Osteoblast (primary cell): ENCODE data around the gene KCNQ5. TPM values are rescaled to one million over a fixed set of nuclear protein-coding genes. Genes with fewer than 3 reads are reported as not detected.

ENCODE experiments used
- DNase-seq: peaks from one replicate; pipeline ENCODE4 v3.0.0; 2011; ENCODE audit warnings: low spot score, mixed read lengths; ENCODE audit not compliant: insufficient read length; ENCODE audit errors: missing footprints
- H2AFZ ChIP-seq: 2 replicates; pipeline ENCODE4 v1.6.0; 2011; ENCODE audit warnings: mild to moderate bottlenecking, low read length
- H3K27ac ChIP-seq: 2 replicates; pipeline ENCODE4 v1.5.1; 2011; ENCODE audit warnings: mild to moderate bottlenecking, low read depth, low read length, moderate library complexity
- H3K27me3 ChIP-seq: 2 replicates; pipeline ENCODE4 v1.6.0; 2012; ENCODE audit warnings: mild to moderate bottlenecking, control low read depth, inconsistent platforms, low read length, moderate library complexity; ENCODE audit not compliant: insufficient read depth
- H3K36me3 ChIP-seq: 2 replicates; pipeline ENCODE4 v1.5.1; 2011; ENCODE audit warnings: mild to moderate bottlenecking, low read length, control low read depth, moderate library complexity; ENCODE audit not compliant: insufficient read depth
- H3K4me1 ChIP-seq: 2 replicates; pipeline ENCODE4 v1.5.1; 2011; ENCODE audit warnings: mild to moderate bottlenecking, low read length, control low read depth, moderate library complexity; ENCODE audit not compliant: insufficient read depth
- H3K4me2 ChIP-seq: 2 replicates; pipeline ENCODE4 v1.6.0; 2011; ENCODE audit warnings: mild to moderate bottlenecking, low read length; ENCODE audit not compliant: insufficient read depth
- H3K4me3 ChIP-seq: fragments of 200-600 bp; sonication (generic); 3 replicates; pipeline ENCODE4 v1.5.1; 2012; ENCODE audit warnings: mild to moderate bottlenecking, low read length, inconsistent platforms; ENCODE audit not compliant: insufficient read depth
- H3K79me2 ChIP-seq: 2 replicates; pipeline ENCODE4 v1.6.0; 2012; ENCODE audit warnings: mild to moderate bottlenecking, low read length, control low read depth, inconsistent platforms; ENCODE audit not compliant: insufficient read depth
- H3K9me3 ChIP-seq: 2 replicates; pipeline ENCODE4 v1.5.1; 2011; ENCODE audit warnings: low read depth, low read length, control low read depth
- H4K20me1 ChIP-seq: 2 replicates; pipeline ENCODE4 v1.6.0; 2012; ENCODE audit warnings: mild to moderate bottlenecking, low read length, control low read depth; ENCODE audit not compliant: insufficient read depth
- CTCF ChIP-seq: IDR thresholded peaks from 2 replicates; pipeline ENCODE4 v1.5.1; 2011; ENCODE audit warnings: mild to moderate bottlenecking, low read depth, low read length, moderate library complexity; ENCODE audit errors: extremely low read depth
- total RNA-seq: library from RNA; depleted of rRNA; stranded (reverse); fragments of >200 nt; gene quantifications from 2 replicates; pipeline ENCODE4 v1.2.3, GENCODE V29; 2012

The KCNQ5 gene
- total RNA-seq, 1 donor: 4.0 TPM

DNA sequence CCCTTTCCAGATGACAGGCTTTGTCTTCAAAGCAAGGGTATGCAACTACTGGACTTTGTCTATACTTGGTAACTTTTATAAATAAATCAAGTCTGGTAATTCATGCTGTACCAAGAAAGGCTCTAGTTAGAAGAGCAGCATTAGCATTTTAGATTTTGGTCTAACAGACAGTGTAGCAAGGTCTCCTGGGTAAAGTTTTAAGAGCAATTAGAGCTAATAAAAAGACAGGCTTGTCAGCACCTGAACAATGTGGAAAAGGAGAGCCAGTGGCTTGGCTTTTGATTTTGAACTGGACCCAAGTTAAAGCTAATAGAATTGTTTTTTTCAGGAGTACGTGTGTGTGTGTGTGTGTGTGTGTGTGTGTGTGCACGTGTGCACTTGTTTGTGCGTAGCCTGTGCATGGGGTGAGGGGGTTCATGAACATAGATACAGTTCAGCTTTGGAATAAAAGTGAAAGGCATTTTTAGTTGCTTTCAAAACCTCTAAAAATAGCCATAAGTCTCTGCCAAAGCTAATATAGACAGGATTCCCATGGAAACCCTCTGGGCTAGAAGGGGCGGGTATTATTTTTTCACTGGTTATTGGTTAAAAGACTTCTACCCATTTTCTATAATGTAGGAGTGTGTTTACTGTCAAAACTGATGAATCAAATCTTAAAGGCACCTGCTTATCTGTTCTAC lies 138.4 kb downstream of the KCNQ5 start:
- no peak overlapping the region for H3K27ac ChIP-seq
- peak overlapping the region; percentile 56 for H3K4me3 ChIP-seq
- DNase-seq: no peak
- no peak for TF ChIP-seq CTCF
- H3K79me2 ChIP-seq: no peaks in the 10 kb centered on the region
- no peaks in the 10 kb centered on the region for H3K36me3 ChIP-seq
- no peaks in the 10 kb centered on the region for H3K27me3 ChIP-seq
- H4K20me1 ChIP-seq: no peaks in the 10 kb centered on the region
- H3K4me2 ChIP-seq: peak overlapping the region; percentile 75
- H3K9me3 ChIP-seq: no peaks in the 10 kb centered on the region
- peak overlapping the region; percentile 2 for H2AFZ ChIP-seq
- H3K4me1 ChIP-seq: peaks cover 14% of the 10 kb centered on the region

GRCh38 chr6:72761761-72762160 lies 139.9 kb downstream of the KCNQ5 start:
- H3K4me3 ChIP-seq: no peak overlapping the region
- peak overlapping the region; percentile 9 for H2AFZ ChIP-seq
- H4K20me1 ChIP-seq: no peaks in the 10 kb centered on the region
- H3K36me3 ChIP-seq: no peaks in the 10 kb centered on the region
- no peaks in the 10 kb centered on the region for H3K79me2 ChIP-seq
- peaks cover 14% of the 10 kb centered on the region for H3K4me1 ChIP-seq
- no peaks in the 10 kb centered on the region for H3K27me3 ChIP-seq
- DNase-seq: no peak
- no peak overlapping the region for H3K4me2 ChIP-seq
- H3K27ac ChIP-seq: no peak overlapping the region
- H3K9me3 ChIP-seq: no peaks in the 10 kb centered on the region
- no peak for TF ChIP-seq CTCF

- Histone ChIP-seq H3K27me3 (no peaks in the 10 kb centered on the region), H3K79me2 (no peaks in the 10 kb centered on the region), H4K20me1 (no peaks in the 10 kb centered on the region), H3K4me2 (no peak overlapping the region), H3K4me3 (no peak overlapping the region), H3K36me3 (no peaks in the 10 kb centered on the region), H3K9me3 (no peaks in the 10 kb centered on the region), H2AFZ (no peak overlapping the region), H3K27ac (no peak overlapping the region), H3K4me1 (no peaks in the 10 kb centered on the region)
- TF ChIP-seq CTCF: no peak
- no peak for DNase-seq
Measured at GRCh38 chr6:72769459-72770125, 147.7 kb downstream of the KCNQ5 start.

DNA sequence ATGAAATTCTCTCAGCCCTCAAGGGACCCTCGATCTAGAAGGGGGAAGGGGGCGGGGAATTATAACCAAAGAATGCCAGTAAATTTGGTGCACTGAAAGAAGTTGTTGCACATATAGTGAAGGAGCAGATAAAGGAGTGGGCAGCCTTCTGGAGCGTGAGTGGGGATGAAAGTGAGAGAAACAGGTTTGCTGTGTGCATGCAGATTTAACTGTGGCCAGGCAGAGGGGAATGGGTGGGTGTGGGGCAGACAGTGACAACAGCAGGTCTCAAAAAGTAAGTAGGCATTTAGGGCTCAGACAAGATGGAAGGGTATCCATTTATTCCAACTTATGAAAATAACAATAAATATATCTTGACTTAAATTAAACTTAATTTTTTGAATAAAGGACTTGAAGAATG lies 149.1 kb downstream of the KCNQ5 start:
- no peak for DNase-seq
- H4K20me1 ChIP-seq: no peaks in the 10 kb centered on the region
- no peak overlapping the region for H3K27ac ChIP-seq
- no peak overlapping the region for H3K4me2 ChIP-seq
- H2AFZ ChIP-seq: no peak overlapping the region
- no peaks in the 10 kb centered on the region for H3K79me2 ChIP-seq
- no peak for TF ChIP-seq CTCF
- no peaks in the 10 kb centered on the region for H3K9me3 ChIP-seq
- H3K4me3 ChIP-seq: no peak overlapping the region
- H3K4me1 ChIP-seq: no peaks in the 10 kb centered on the region
- H3K36me3 ChIP-seq: no peaks in the 10 kb centered on the region
- H3K27me3 ChIP-seq: no peaks in the 10 kb centered on the region
